Measurements from ENCODE around the gene TMEM42.
"Not testable (repeated sequence)": the region's sequence is repeated elsewhere in the genome, so short reads cannot be mapped to it uniquely, and the experiment has no call there.

The TMEM42 gene

GRCh38 chr3:44845528-44846520 lies 15.9 kb upstream of the TMEM42 start (continued):
- TF ChIP-seq, protein P1, sequence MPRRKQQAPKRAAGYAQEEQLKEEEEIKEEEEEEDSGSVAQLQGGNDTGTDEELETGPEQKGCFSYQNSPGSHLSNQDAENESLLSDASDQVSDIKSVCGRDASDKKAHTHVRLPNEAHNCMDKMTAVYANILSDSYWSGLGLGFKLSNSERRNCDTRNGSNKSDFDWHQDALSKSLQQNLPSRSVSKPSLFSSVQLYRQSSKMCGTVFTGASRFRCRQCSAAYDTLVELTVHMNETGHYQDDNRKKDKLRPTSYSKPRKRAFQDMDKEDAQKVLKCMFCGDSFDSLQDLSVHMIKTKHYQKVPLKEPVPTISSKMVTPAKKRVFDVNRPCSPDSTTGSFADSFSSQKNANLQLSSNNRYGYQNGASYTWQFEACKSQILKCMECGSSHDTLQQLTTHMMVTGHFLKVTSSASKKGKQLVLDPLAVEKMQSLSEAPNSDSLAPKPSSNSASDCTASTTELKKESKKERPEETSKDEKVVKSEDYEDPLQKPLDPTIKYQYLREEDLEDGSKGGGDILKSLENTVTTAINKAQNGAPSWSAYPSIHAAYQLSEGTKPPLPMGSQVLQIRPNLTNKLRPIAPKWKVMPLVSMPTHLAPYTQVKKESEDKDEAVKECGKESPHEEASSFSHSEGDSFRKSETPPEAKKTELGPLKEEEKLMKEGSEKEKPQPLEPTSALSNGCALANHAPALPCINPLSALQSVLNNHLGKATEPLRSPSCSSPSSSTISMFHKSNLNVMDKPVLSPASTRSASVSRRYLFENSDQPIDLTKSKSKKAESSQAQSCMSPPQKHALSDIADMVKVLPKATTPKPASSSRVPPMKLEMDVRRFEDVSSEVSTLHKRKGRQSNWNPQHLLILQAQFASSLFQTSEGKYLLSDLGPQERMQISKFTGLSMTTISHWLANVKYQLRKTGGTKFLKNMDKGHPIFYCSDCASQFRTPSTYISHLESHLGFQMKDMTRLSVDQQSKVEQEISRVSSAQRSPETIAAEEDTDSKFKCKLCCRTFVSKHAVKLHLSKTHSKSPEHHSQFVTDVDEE (CRISPR knock-in tag; IDR thresholded peaks at IDR 0.05): peak; percentile 99
- TF ChIP-seq GLIS3 (CRISPR knock-in tag; IDR thresholded peaks at IDR 0.05) (peak; percentile 99), ZFP30 (CRISPR knock-in tag; IDR thresholded peaks at IDR 0.05) (peak; percentile 75), CSDC2 (CRISPR knock-in tag; IDR thresholded peaks at IDR 0.05) (peak; percentile 100), ARNTL (CRISPR knock-in tag; IDR thresholded peaks at IDR 0.05; ENCODE audit: borderline replicate concordance, low read depth) (peak; percentile 79; the same call in 1 of the 2 replicates), TCF4 (CRISPR knock-in tag; IDR thresholded peaks at IDR 0.05; ENCODE audit: borderline replicate concordance) (peak; percentile 82), BACH2 (CRISPR knock-in tag; IDR thresholded peaks at IDR 0.05; ENCODE audit: borderline replicate concordance) (peak; percentile 95)

DNA sequence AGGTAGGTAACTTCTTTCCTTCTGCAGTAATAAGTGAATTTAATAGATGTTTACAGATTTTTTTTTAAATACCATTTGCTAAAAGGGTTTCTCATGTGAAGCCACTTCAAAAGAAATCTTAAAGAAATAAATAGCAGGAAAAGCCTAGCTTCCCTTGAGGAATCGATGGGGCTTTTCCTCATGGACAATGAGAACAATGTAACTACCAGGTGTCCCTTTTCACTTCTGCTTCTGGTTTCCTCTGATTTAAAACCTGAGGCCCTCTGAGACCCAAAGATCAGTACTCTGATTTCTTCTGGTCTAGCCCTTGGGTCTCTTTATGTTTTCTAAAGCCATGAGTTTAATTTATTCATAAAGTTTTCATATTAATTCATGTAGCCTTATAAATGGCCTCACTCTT lies 13.1 kb upstream of the TMEM42 start:
- no peak for ATAC-seq
- no peak for TF ChIP-seq CSDC2 (CRISPR knock-in tag; IDR thresholded peaks at IDR 0.05)
- TF ChIP-seq, protein P1 (CRISPR knock-in tag; IDR thresholded peaks at IDR 0.05): no peak
- TF ChIP-seq ZNF8 (CRISPR knock-in tag; IDR thresholded peaks at IDR 0.05): no peak
- no peak for TF ChIP-seq BACH2 (CRISPR knock-in tag; IDR thresholded peaks at IDR 0.05; ENCODE audit: borderline replicate concordance)
- TF ChIP-seq TOX (CRISPR knock-in tag; IDR thresholded peaks at IDR 0.05; ENCODE audit: borderline replicate concordance): no peak

GRCh38 chr3:44856663-44857062 lies 5.0 kb upstream of the TMEM42 start:
- ATAC-seq: not testable (repeated sequence)

DNA sequence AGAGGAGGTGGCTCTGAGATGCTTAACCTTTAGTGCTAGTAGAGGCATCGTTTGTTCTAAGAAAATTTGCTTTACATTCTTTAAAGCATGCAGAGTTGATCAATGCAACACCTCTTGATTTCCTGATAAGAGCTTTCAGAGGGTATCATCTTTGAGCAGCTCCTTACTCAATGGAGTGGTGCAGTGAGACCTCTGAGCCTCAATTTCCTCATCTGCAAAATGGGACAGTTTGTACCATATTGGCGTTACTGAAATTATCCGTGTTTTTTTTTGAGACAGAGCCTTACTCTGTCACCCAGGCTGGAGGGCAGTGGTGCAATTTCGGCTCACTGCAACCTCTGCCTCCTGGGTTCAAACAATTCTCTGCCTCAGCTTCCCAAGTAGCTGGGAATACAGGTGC lies 1.6 kb upstream of the TMEM42 start:
- ATAC-seq: no peak
- no peak for TF ChIP-seq ARNTL (CRISPR knock-in tag; IDR thresholded peaks at IDR 0.05; ENCODE audit: borderline replicate concordance, low read depth)
- no peak for TF ChIP-seq ZFP30 (CRISPR knock-in tag; IDR thresholded peaks at IDR 0.05)
- no peak for TF ChIP-seq POU6F1 (CRISPR knock-in tag; IDR thresholded peaks at IDR 0.05; ENCODE audit: borderline replicate concordance, low read depth)
- TF ChIP-seq PPARA (CRISPR knock-in tag; IDR thresholded peaks at IDR 0.05; ENCODE audit: borderline replicate concordance): no peak
- TF ChIP-seq SNAI2 (CRISPR knock-in tag; IDR thresholded peaks at IDR 0.05): no peak
- no peak for TF ChIP-seq TCF4 (CRISPR knock-in tag; IDR thresholded peaks at IDR 0.05; ENCODE audit: borderline replicate concordance)
- TF ChIP-seq ZNF565 (CRISPR knock-in tag; conservative IDR thresholded peaks at IDR 0.05; ENCODE audit: low read depth): no peak
- TF ChIP-seq BACH2 (CRISPR knock-in tag; IDR thresholded peaks at IDR 0.05; ENCODE audit: borderline replicate concordance): no peak
- TF ChIP-seq CSDC2 (CRISPR knock-in tag; IDR thresholded peaks at IDR 0.05): no peak
- no peak for TF ChIP-seq ESRRG (CRISPR knock-in tag; IDR thresholded peaks at IDR 0.05)
- TF ChIP-seq, protein P1 (CRISPR knock-in tag; IDR thresholded peaks at IDR 0.05): no peak

Data from SK-N-SH treated with all-trans-retinoic acid at 6 μM for 48 hours (cell line).